H1 (cell line): ENCODE data around the gene MAP2K5.

Experiments used
- CEBPB ChIP-seq: IDR thresholded peaks from 2 replicates; pipeline ENCODE4 v1.6.1; 2012; ENCODE audit warnings: low read depth, low read length
- CHD2 ChIP-seq: IDR thresholded peaks from 2 replicates; pipeline ENCODE4 v1.6.1; 2012; ENCODE audit warnings: low read length, improper control_type of control experiment
- EZH2 ChIP-seq: fragments of 200-600 bp; sonication (generic); IDR thresholded peaks from 2 replicates; pipeline ENCODE4 v1.7.1; 2012; ENCODE audit warnings: low read depth, mild to moderate bottlenecking, moderate library complexity, low read length, inconsistent platforms; ENCODE audit not compliant: severe bottlenecking
- FOSL1 ChIP-seq: IDR thresholded peaks from 2 replicates; pipeline ENCODE4 v1.6.1; 2011; ENCODE audit warnings: mild to moderate bottlenecking, low read depth, low read length, moderate library complexity; ENCODE audit not compliant: insufficient read depth
- KDM5A ChIP-seq: fragments of 200-600 bp; IDR thresholded peaks from 2 replicates; pipeline ENCODE4 v1.7.1; 2012; ENCODE audit warnings: mild to moderate bottlenecking, low read length, inconsistent platforms, mixed read lengths
- RNF2 ChIP-seq: fragments of 200-900, 300-1000 bp; sonication (generic); IDR thresholded peaks from 2 replicates; pipeline ENCODE4 v1.7.1; 2016; ENCODE audit warnings: borderline replicate concordance, low read depth, mild to moderate bottlenecking, antibody characterized with exemption, low read length; ENCODE audit not compliant: poor library complexity, severe bottlenecking; ENCODE audit errors: missing control alignments
- SP2 ChIP-seq: IDR thresholded peaks from 2 replicates; pipeline ENCODE4 v1.6.1; 2012; ENCODE audit warnings: mild to moderate bottlenecking, low read length, inconsistent platforms
- SUZ12 ChIP-seq: fragments of 200-600 bp; sonication (generic); IDR thresholded peaks from 2 replicates; pipeline ENCODE4 v1.6.1; 2012; ENCODE audit warnings: mild to moderate bottlenecking, inconsistent platforms, low read length, moderate library complexity, mixed read lengths
- TAF1 ChIP-seq: IDR thresholded peaks from 2 replicates; pipeline ENCODE4 v1.6.1; 2011; ENCODE audit warnings: mild to moderate bottlenecking, low read depth, low read length
- YY1 ChIP-seq: IDR thresholded peaks from 2 replicates; pipeline ENCODE4 v1.6.1; 2011; ENCODE audit warnings: low read depth, mild to moderate bottlenecking, low read length
- ZNF274 ChIP-seq: IDR thresholded peaks from 2 replicates; pipeline ENCODE4 v1.7.0; 2012; ENCODE audit warnings: low read length, borderline replicate concordance; ENCODE audit errors: extremely low read depth
- TF ChIP-seq, protein P1 (sequence below): IDR thresholded peaks from 2 replicates; pipeline ENCODE4 v1.6.1; 2012; ENCODE audit warnings: inconsistent platforms
- TF ChIP-seq, protein P2 (sequence below), 3 experiments: IDR thresholded peaks; 1 replicate in 2 of 3; 2 replicates in 1 of 3; pipeline versions ENCODE4 v1.5.1 to v1.6.1; 2011; ENCODE audit warnings: low read length in 3 of 3, mild to moderate bottlenecking in 3 of 3, inconsistent platforms in 2 of 3, low read depth in 1 of 3, moderate library complexity in 1 of 3; ENCODE audit not compliant: insufficient read depth in 1 of 3; ENCODE audit errors: control extremely low read depth in 1 of 3
- TF ChIP-seq, protein P3 (sequence below): IDR thresholded peaks from 2 replicates; pipeline ENCODE4 v1.6.1; 2011; ENCODE audit warnings: low read length, improper control_type of control experiment

DNA sequence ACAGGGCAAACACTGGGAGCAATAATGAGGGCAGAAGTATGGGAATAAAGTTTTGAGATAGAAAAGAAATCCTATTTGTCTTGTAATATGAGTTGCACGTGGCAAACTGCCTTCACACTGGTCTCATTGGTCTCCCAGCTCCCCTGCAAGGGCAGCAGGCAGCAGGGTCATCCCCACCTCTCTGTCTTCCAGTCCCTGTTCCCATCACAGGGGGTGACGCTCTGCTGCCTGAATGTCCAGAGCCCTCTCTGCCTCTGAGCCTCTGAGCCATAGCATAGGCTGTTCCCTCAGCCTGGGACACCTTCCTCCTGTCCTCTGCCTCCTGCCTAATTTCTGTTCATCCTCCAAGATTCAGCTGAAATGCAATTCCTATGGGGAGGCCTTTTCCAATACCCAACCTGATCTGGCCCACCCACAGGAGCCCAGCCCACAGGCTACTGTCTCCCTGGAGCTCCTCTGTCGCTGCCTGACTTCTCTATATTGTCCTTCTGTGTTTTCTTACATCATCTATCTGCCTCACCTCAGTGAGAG, 270.7 kb downstream of the MAP2K5 start:
- no peak for TF ChIP-seq CHD2
- no peak for TF ChIP-seq CEBPB
- no peak for TF ChIP-seq KDM5A
- no peak for TF ChIP-seq ZNF274
- TF ChIP-seq YY1: no peak
- TF ChIP-seq, protein P1, sequence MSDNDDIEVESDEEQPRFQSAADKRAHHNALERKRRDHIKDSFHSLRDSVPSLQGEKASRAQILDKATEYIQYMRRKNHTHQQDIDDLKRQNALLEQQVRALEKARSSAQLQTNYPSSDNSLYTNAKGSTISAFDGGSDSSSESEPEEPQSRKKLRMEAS: no peak
- TF ChIP-seq, protein P2, sequence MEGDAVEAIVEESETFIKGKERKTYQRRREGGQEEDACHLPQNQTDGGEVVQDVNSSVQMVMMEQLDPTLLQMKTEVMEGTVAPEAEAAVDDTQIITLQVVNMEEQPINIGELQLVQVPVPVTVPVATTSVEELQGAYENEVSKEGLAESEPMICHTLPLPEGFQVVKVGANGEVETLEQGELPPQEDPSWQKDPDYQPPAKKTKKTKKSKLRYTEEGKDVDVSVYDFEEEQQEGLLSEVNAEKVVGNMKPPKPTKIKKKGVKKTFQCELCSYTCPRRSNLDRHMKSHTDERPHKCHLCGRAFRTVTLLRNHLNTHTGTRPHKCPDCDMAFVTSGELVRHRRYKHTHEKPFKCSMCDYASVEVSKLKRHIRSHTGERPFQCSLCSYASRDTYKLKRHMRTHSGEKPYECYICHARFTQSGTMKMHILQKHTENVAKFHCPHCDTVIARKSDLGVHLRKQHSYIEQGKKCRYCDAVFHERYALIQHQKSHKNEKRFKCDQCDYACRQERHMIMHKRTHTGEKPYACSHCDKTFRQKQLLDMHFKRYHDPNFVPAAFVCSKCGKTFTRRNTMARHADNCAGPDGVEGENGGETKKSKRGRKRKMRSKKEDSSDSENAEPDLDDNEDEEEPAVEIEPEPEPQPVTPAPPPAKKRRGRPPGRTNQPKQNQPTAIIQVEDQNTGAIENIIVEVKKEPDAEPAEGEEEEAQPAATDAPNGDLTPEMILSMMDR (IDR thresholded peaks at IDR 0.05; ENCODE audit: control extremely low read depth in 1 of 3, insufficient read depth in 1 of 3, low read depth in 1 of 3, low read length in 3 of 3): no peak
- TF ChIP-seq, protein P3, sequence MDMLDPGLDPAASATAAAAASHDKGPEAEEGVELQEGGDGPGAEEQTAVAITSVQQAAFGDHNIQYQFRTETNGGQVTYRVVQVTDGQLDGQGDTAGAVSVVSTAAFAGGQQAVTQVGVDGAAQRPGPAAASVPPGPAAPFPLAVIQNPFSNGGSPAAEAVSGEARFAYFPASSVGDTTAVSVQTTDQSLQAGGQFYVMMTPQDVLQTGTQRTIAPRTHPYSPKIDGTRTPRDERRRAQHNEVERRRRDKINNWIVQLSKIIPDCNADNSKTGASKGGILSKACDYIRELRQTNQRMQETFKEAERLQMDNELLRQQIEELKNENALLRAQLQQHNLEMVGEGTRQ: no peak
- no peak for TF ChIP-seq EZH2
- no peak for TF ChIP-seq SUZ12
- no peak for TF ChIP-seq SP2
- no peak for TF ChIP-seq TAF1
- no peak for TF ChIP-seq FOSL1
- no peak for TF ChIP-seq RNF2
